Activated CD4-positive, alpha-beta T cell treated with anti-CD3 and anti-CD28 coated beads, Interleukin-2, amount 50 U/mL, for 4 hours (primary cell): ENCODE data around the gene LRRC8E.
A peak's percentile ranks its signal among the peaks of the same experiment; 100 is the strongest.

Experiments used
- DNase-seq, 2 experiments: peaks; one replicate each; pipeline ENCODE4 v3.0.0-alpha.2; 2020

LRRC8E gene

GRCh38 chr19:7888145-7888825 lies at the start of gene LRRC8E:
LRRC8E (plus strand) TSS chr19:7888510; CDS start chr19:7895604, 7,094 bp downstream.
- DNase-seq: peak in 1 of 2 experiments; percentile 27

- no peak for DNase-seq
Observed at GRCh38 chr19:7839476-7839875, 48.8 kb upstream of the LRRC8E start.

- no peak for DNase-seq
Observed at GRCh38 chr19:7840629-7841028, 47.7 kb upstream of the LRRC8E start.

GRCh38 chr19:7841751-7842660 lies 46.3 kb upstream of the LRRC8E start:
- no peak for DNase-seq

GRCh38 chr19:7842661-7843294 lies 45.5 kb upstream of the LRRC8E start:
- no peak for DNase-seq

GRCh38 chr19:7843521-7843920 lies 44.8 kb upstream of the LRRC8E start:
- no peak for DNase-seq

GRCh38 chr19:7844405-7844804 lies 43.9 kb upstream of the LRRC8E start:
- no peak for DNase-seq

- no peak for DNase-seq
Observed at GRCh38 chr19:7844951-7845350, 43.4 kb upstream of the LRRC8E start.

- no peak for DNase-seq
Observed at GRCh38 chr19:7845390-7846154, 42.7 kb upstream of the LRRC8E start.

- no peak for DNase-seq
Observed at GRCh38 chr19:7846155-7846646, 42.1 kb upstream of the LRRC8E start.

GRCh38 chr19:7847664-7848063 lies 40.6 kb upstream of the LRRC8E start:
- no peak for DNase-seq

GRCh38 chr19:7848779-7849457 lies 39.4 kb upstream of the LRRC8E start:
- no peak for DNase-seq

- DNase-seq: no peak
Observed at GRCh38 chr19:7849631-7849999, 38.7 kb upstream of the LRRC8E start.

GRCh38 chr19:7850000-7850813 lies 38.1 kb upstream of the LRRC8E start:
- DNase-seq: no peak

GRCh38 chr19:7850945-7851622 lies 37.2 kb upstream of the LRRC8E start:
- no peak for DNase-seq

GRCh38 chr19:7851623-7852500 lies 36.4 kb upstream of the LRRC8E start:
- no peak for DNase-seq

- DNase-seq: peak; percentile 50 to 54
Observed at GRCh38 chr19:7852851-7853769, 35.2 kb upstream of the LRRC8E start.

- DNase-seq: no peak
Observed at GRCh38 chr19:7853770-7854128, 34.6 kb upstream of the LRRC8E start.
